Measurements from ENCODE around the gene KY. TPM values are rescaled to one million over a fixed set of nuclear protein-coding genes. Genes with fewer than 3 reads are reported as not detected.

KY gene
- total and polyA plus RNA-seq, 9 of the 15 experiments (the other 6 are each of a cell fraction or from before 2014, with no cell fraction given), result not detected

- no TSS peak for BruUV-seq (replicated peaks)
- no peak for TF ChIP-seq BHLHE40 (IDR thresholded peaks at IDR 0.05; ENCODE audit: low read length)
- TF ChIP-seq BMI1 (IDR thresholded peaks at IDR 0.05; ENCODE audit: low read length), result no peak
- TF ChIP-seq, protein P1, sequence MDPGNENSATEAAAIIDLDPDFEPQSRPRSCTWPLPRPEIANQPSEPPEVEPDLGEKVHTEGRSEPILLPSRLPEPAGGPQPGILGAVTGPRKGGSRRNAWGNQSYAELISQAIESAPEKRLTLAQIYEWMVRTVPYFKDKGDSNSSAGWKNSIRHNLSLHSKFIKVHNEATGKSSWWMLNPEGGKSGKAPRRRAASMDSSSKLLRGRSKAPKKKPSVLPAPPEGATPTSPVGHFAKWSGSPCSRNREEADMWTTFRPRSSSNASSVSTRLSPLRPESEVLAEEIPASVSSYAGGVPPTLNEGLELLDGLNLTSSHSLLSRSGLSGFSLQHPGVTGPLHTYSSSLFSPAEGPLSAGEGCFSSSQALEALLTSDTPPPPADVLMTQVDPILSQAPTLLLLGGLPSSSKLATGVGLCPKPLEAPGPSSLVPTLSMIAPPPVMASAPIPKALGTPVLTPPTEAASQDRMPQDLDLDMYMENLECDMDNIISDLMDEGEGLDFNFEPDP (CRISPR knock-in tag; IDR thresholded peaks at IDR 0.05), result no peak
- no peak for TF ChIP-seq ZNF717 (CRISPR knock-in tag; IDR thresholded peaks at IDR 0.05)
- no peak for TF ChIP-seq ESRRA (IDR thresholded peaks at IDR 0.05; ENCODE audit: borderline replicate concordance, low read depth)
- no peak for TF ChIP-seq RFX7 (CRISPR knock-in tag; IDR thresholded peaks at IDR 0.05)
- no peak for TF ChIP-seq CBX2 (IDR thresholded peaks at IDR 0.05; ENCODE audit: insufficient read depth, low read length, poor library complexity, severe bottlenecking)
- no peak for TF ChIP-seq SIRT6 (IDR thresholded peaks at IDR 0.05; ENCODE audit: low read depth, low read length)
- TF ChIP-seq CHD7 (IDR thresholded peaks at IDR 0.05; ENCODE audit: low read depth, low read length), result no peak
- TF ChIP-seq RBM22 (IDR thresholded peaks at IDR 0.05; ENCODE audit: low read depth, low read length, poor library complexity, severe bottlenecking), result no peak
- TF ChIP-seq ZNF77 (CRISPR knock-in tag; IDR thresholded peaks at IDR 0.05), result no peak
- no peak for TF ChIP-seq SMARCB1 (IDR thresholded peaks at IDR 0.05; ENCODE audit: insufficient read length, low read depth)
Measured at GRCh38 chr3:134640378-134640777, 10.4 kb downstream of the KY start.

More at GRCh38 chr3:134640378-134640777, 10.4 kb downstream of the KY start:
- FAIRE-seq (no peak), DNase-seq (ENCODE audit: extremely low read depth in 1 of 4, low spot score in 3 of 4) (no peak), ATAC-seq (no peak)
- in situ Hi-C loops (cut with MboI), result no loop called here
- Histone ChIP-seq H3K36me3 (ENCODE audit: control insufficient read depth, insufficient read depth, low read length) (no peaks in the 10 kb centered on the region), H3K27ac (ENCODE audit: extremely low read depth, low read depth, low read length) (no peak overlapping the region), H4K20me1 (replicated peaks; ENCODE audit: control insufficient read depth, insufficient read depth, low read length) (no peaks in the 10 kb centered on the region; the same call in 1 of the 2 replicates), H3K9ac (ENCODE audit: insufficient read depth in 1 of 2, low read depth in 2 of 2, low read length in 2 of 2) (no peak overlapping the region), H3K9me1 (ENCODE audit: control insufficient read depth, insufficient read depth, low read length) (no peaks in the 10 kb centered on the region), H3K9me3 (replicated peaks; ENCODE audit: control insufficient read depth, insufficient read depth, low read depth, low read length) (no peaks in the 10 kb centered on the region), H3K27me3 (ENCODE audit: control insufficient read depth in 2 of 2, insufficient read depth in 2 of 2, low read length in 2 of 2) (peaks cover 0 to 10% of the 10 kb centered on the region in 2 experiments; a peak in 2 of 5 replicates), H3K4me3 (no peak overlapping the region), H3K4me1 (replicated peaks in 1 of 2; ENCODE audit: control insufficient read depth in 2 of 2, insufficient read depth in 2 of 2, low read length in 2 of 2) (no peaks in the 10 kb centered on the region), H2AFZ (ENCODE audit: low read depth, low read length) (no peak overlapping the region), H3K4me2 (ENCODE audit: insufficient read depth, low read length) (no peak overlapping the region), H3K79me2 (ENCODE audit: control insufficient read depth, insufficient read depth, low read length) (no peaks in the 10 kb centered on the region)
- ChIA-PET POLR2A (no interaction called here), CTCF (ENCODE audit: low intra/inter-chr PET ratio) (interaction anchor here (0.6 kb wide), 1 partner anchor 864 kb away, joined by 3 read pairs; no protein-coding TSS in a partner anchor)
- intact Hi-C loops (cut with micrococcal nuclease), result no loop called here
- 0% methylated on average over 5 of the region's 5 CpGs for WGBS (ENCODE audit: insufficient coverage, low coverage, missing lambda C conversion rate)

All from K562 (cell line).